T-helper 1 cell treated with Interleukin-12 subunit alpha and Interleukin-12 subunit beta and Interleukin-4 antibody, amounts not matched to agents 30 ng/mL and 1 ng/mL, for 36 hours (primary cell): ENCODE data around the gene PHF14. TPM values are rescaled to one million over a fixed set of nuclear protein-coding genes. Genes with fewer than 3 reads are reported as not detected.
"Not testable (repeated sequence)": the region's sequence is repeated elsewhere in the genome, so short reads cannot be mapped to it uniquely, and the experiment has no call there.

Experiments
- intact Hi-C: fragments of 100-400 bp; cut with micrococcal nuclease; formaldehyde crosslinking; loops from one replicate; pipeline ENCODE4 v1.15.1; 2024
- total RNA-seq: library from RNA; stranded (reverse); gene quantifications from 2 replicates; pipeline ENCODE4 v1.2.3, GENCODE V29; 2022

The PHF14 gene
- total RNA-seq, 1 donor from 2014 or later = 39.1 TPM

- intact Hi-C loops = no loop called here
Observed at GRCh38 chr7:10977113-10977512, 3.4 kb downstream of the PHF14 start.

DNA sequence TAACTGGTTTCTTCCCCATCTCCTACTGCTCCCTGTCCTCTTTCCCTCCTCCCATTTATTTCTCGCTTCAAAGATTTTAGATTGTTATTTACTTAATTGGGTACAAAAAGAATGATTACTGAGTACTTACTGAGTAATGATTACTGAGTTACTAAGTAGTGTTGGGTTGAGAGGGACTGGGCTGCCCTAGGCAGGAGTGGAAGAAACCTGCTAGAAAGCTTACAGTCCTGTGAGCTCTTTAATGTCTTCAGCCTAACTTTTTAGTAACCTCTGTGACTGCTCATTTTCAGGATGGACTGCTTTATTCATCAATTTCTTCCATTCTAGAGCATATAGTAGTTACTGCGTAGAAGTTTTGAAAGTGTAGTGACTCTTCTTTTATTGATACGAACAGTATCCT lies 7.6 kb downstream of the PHF14 start:
- intact Hi-C loops = loop anchor here (1.0 kb wide), 1 partner anchor 8 kb away; no protein-coding TSS in a partner anchor

DNA sequence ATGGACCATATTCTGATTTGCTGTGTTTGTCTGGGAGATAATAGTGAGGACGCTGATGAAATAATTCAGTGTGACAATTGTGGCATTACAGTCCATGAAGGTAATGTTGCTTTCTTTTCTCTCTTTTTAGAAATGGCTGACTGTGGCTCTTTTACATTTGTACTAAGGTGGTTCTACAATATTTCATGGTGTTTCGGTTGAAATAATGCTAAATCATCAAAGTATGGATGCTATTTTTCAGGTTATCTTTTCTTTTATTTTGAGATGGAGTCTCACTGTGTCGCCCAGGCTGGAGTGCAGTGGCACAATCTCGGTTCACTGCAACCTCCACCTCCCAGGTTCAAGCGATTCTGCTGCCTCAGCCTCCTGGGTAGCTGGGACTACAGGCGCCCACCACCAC lies 17.1 kb downstream of the PHF14 start:
- intact Hi-C loops = not testable (repeated sequence)

- intact Hi-C loops = not testable (repeated sequence)
Observed at GRCh38 chr7:10995482-10996166, 22.0 kb downstream of the PHF14 start.

DNA sequence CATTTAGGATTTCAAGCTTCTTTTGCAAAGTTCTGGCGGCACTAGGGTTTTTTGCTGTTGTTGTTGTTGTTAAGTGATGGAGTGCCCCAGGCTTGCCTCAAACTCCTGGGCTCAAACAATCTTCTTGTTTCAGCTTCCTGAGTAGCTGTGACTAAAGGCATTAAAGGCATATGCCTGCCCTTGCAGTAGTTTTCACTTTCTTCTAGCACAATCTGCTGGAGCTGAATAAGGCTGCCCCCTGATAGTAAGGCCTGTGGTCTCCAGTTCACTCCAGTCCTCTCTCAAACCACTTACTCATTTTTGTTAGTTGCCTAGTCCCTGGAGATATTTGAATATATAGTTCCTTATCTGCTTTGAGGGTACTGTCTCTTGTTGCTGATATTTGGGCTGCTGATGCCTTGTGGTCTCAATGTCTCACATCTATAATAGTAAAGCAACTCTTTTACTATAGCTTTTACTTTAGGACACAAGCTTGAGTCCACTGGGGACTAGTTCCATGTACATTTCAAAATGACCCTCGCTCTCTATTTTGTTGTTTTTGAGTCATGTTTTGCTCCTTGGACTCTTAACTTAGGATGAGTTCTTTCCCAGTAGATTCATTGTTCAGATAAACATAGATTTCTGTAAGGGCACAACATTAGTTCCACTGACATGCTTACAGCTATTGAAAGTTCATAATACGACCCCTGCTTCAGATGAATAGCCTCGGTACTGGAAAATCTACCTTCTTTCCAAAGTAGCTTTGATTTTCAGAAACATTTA lies 25.5 kb downstream of the PHF14 start:
- intact Hi-C loops = no loop called here

GRCh38 chr7:11005202-11005601 lies 31.5 kb downstream of the PHF14 start:
- intact Hi-C loops = no loop called here

- intact Hi-C loops = loop anchor here (1.0 kb wide), 1 partner anchor 33 kb away; the partner anchor contains the start of gene PHF14
Observed at GRCh38 chr7:11006291-11006690, 32.6 kb downstream of the PHF14 start.

DNA sequence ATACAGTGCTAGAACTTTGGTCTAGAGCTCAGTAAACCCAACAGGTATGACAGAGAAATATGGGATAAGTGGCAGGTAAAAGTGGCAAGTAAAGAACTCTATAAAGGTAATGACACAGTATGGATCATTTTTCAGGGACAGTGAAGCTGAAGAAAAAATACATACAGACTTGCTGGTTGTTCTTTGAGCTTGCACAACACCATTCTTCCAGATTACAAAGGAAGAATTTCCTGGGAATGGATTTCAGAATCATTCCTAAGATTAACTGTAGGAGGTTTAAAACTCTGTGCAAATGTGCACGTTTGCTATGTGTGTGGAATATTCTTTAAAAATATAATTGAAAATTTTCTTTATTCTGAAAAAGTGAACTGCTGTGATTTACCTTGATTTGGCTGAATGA lies 36.0 kb downstream of the PHF14 start:
- intact Hi-C loops = no loop called here

DNA sequence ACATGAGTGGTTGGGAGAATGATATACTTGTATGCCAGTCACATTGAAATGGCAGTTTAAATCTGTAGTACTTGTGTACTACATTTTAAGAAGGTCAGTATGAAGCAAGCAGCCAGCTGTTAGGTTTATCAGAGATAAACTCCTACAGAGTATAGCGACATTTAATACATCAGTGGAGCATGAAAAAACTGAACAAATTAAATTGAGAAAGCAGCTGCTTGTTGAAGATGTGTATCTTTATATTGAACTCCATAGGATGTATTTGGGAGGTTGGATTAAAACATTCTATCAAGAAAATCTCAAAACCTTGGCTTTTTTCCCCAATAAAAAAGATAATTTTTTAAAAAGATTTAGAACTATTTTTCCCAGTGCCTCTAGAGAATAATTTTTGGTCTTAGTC lies 47.8 kb downstream of the PHF14 start:
- intact Hi-C loops = no loop called here

DNA sequence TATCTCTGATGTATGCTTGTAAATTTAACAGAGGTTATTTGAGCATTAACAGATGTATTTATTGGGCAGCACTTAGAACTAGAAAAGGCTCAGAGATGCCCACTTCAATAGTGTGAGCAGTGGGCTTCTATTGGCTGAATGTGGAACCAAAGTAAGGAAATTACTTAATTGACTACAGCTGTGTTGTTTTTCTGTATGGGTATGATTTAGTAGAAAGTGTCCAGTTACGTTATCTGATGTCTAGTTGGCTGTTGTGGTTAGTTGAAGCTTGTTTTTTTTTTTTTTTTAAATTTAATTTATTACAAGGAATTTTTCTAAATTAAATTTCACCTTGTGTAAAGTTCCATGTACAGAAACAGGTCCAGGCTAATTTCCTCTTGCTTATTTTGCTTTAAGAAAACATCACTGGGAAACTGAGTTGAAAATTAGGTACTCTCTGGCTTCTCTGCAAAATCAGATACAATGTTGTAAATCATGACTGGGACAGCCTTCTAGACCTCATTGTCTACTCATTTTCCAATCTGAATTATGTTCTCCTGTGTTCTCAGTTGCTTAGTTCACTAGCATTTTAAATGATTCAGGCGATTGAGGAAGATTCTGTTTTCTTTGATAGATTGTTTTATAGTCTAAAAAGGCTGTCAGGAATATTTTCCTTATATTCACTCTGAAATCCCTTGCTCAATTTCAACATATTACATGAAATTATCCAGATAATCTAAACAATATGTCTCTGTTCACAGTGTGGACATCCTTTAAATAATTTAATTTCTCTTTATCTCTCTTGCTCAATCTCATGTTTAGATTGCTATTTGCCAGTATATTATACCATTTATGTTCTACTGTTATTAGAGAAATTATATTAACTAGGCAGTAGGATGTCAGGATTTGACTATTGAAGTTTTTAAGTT lies 53.0 kb downstream of the PHF14 start:
- intact Hi-C loops = no loop called here

- intact Hi-C loops = no loop called here
Observed at GRCh38 chr7:11035661-11036060, 62.0 kb downstream of the PHF14 start.

DNA sequence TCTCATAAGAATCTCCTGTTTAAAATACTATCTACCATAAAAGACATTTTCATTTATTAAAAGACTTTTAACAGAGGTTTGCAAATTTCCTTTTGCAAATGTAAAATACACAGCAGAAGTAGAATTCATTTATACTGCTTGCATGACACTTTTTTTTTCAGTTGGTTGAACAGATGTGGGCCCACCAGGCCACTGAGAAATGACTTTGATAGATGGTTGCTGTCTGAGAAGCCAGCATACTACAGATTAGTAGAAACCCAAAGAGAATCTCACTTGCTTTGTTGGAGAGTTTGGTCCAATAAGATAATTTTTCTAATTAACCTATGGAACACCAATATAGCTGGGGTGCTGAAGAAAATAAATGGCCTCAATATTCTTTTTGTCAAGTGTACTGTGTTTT lies 66.3 kb downstream of the PHF14 start:
- intact Hi-C loops = no loop called here

GRCh38 chr7:11054033-11054432 lies 80.4 kb downstream of the PHF14 start:
- intact Hi-C loops = no loop called here

- intact Hi-C loops = no loop called here
Observed at GRCh38 chr7:11060893-11061292, 87.2 kb downstream of the PHF14 start.

DNA sequence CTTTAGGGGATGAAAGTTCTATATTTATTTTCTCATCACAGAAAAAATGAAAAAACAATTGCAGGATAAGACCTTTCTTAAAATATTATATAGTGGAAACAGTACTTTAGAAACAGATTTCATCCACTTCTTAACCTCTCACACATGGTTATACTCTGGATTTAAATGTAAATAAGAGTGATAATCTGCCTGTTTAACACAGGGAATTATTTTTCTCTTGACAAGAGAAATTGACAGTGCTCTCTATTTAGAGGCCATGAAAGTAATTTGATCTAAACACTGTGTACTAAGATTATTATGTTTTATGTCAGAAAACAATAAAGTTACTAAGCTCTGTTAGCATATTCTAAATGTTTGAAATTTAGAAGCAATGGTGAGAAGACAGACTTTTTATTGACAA lies 88.4 kb downstream of the PHF14 start:
- intact Hi-C loops = no loop called here

DNA sequence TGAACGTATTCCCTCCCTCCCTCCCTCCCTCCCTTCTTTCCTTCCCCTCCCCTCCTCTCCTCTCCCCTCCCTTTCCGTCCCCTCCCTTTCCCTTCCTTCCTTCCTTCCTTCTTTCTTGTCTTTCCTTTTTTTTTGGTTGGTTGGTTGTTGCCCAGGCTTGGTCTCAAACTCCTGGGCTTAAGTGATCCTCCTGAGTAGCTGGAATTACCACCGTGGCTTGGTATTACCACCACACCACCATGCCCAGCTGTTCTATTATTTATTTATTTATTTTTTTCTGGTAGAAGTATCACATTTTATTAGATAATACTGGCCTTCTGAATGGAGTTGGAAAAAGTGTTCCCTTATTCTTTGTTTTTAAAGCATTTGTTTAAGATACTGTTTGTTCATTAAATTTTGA lies 95.9 kb downstream of the PHF14 start:
- intact Hi-C loops = no loop called here

GRCh38 chr7:11077816-11078215 lies 104.1 kb downstream of the PHF14 start:
- intact Hi-C loops = no loop called here

DNA sequence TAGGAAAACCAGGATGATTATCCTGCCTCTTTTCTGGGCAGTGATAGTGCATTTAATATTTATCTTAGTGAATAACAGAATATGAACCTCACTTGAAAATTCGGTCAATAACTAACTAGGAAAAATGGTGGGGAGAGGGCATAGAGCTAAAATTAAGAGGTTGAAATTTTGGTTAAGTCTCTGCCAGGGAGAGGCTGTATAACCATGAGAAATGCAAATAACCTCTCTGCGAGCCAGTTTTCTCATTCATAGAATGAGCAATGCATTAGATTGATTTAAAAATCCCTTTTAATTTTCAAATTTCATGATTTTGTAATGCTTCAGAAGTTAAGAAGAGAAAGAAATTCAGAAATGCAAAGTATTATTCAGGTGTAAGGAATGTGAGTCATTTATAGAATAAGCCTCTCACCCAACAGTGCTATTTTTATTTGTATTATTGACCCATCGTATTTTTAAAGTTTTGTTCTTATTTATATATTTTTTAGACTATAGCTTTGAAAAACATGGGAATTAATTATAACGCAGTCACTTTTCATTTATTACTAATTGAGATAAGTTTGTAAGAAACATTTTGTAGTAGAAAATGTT lies 104.7 kb downstream of the PHF14 start:
- intact Hi-C loops = no loop called here

GRCh38 chr7:11079907-11080306 lies 106.2 kb downstream of the PHF14 start:
- intact Hi-C loops = no loop called here

DNA sequence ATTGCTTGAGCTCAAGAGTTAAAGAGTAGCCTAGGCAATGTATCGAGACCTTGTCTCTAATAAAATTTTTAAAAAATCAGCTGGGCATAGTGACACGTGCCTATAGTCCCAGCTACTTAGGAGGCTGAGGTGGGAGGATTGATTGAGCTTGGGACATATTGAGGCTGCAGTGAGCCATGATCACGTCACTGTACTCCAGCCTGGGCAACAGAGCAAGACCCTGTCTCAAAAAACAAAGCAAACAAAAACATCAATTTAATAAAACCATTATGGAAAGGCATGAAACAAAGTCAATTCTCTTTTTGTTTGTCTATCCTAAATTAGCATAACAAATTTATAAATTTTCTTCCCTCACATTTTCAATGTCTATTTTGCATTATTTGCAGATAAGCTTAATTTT lies 108.4 kb downstream of the PHF14 start:
- intact Hi-C loops = no loop called here

- intact Hi-C loops = no loop called here
Observed at GRCh38 chr7:11082552-11083213, 109.0 kb downstream of the PHF14 start.
